Prostate gland (tissue), 2 donors: ENCODE measurements around the gene LCK. TPM values are rescaled to one million over a fixed set of nuclear protein-coding genes. Genes with fewer than 3 reads are reported as not detected.
A peak's percentile ranks its signal among the peaks of the same experiment; 100 is the strongest.

ENCODE experiments used
- DNase-seq: peaks from one replicate; pipeline ENCODE4 v3.0.0-alpha.2; 2019; ENCODE audit warnings: low spot score
- H3K27ac ChIP-seq, 2 donors: fragments of 200-600 bp; sonication (generic); 2 replicates each; pipeline ENCODE4 v1.5.1; 2017 to 2019
- H3K27me3 ChIP-seq: fragments of 200-600 bp; sonication (generic); replicated peaks from 2 replicates; pipeline ENCODE4 v1.5.1; 2019; ENCODE audit not compliant: insufficient read depth
- H3K36me3 ChIP-seq, 2 donors: fragments of 200-600 bp; sonication (generic); 1 replicate in 1 of 2; 2 replicates in 1 of 2; pipeline versions ENCODE4 v1.5.1 to v1.8.1; 2017 to 2019
- H3K4me1 ChIP-seq: fragments of 200-600 bp; sonication (generic); replicated peaks from 2 replicates; pipeline ENCODE4 v1.5.1; 2019
- H3K4me3 ChIP-seq, 2 donors: fragments of 200-600 bp; sonication (generic); 2 replicates each; pipeline ENCODE4 v1.5.1; 2017 to 2019
- H3K9me3 ChIP-seq: fragments of 200-600 bp; sonication (generic); 2 replicates; pipeline ENCODE4 v1.5.1; 2017
- CTCF ChIP-seq, 4 experiments: fragments of 200-600 bp in 2 of 4; fragments of 450-650 bp in 2 of 4; sonication (generic) in 2 of 4; IDR thresholded peaks; 1 replicate in 3 of 4; 2 replicates in 1 of 4; pipeline ENCODE4 v1.5.1; 2016 to 2019; ENCODE audit warnings: antibody characterized with exemption in 4 of 4, mild to moderate bottlenecking in 2 of 4, moderate library complexity in 2 of 4
- POLR2A ChIP-seq: fragments of 450-650 bp; IDR thresholded peaks from one replicate; pipeline ENCODE4 v1.6.1; 2016; ENCODE audit warnings: antibody characterized with exemption, mild to moderate bottlenecking
- POLR2AphosphoS5 ChIP-seq: sonication (generic); formaldehyde crosslinking; IDR thresholded peaks from one replicate; pipeline ENCODE4 v1.6.1; 2017; ENCODE audit warnings: antibody characterized with exemption
- WGBS: methylation state at CpG from one replicate; pipeline ENCODE4 v1.1.5; 2018; 5-methylcytosine and 5-hydroxymethylcytosine counted together
- intact Hi-C: fragments of 100-400 bp; cut with DNase I; formaldehyde crosslinking; loops from one replicate; pipeline ENCODE4 v1.14.2; 2022
- total RNA-seq, 2 donors: library from RNA; depleted of rRNA; stranded (reverse); fragments of >200 nt; gene quantifications; one replicate each; pipeline ENCODE4 v1.1.0, GENCODE V29; 2016

LCK gene
- total RNA-seq, 2 donors from 2014 or later = 1.3 to 4.4 TPM

- intact Hi-C loops = loop anchor here (10.0 kb wide), 1 partner anchor 171 kb away; the partner anchor contains the start of gene BSDC1
- H3K4me1 ChIP-seq = peaks cover 19% of the 10 kb centered on the region
- no peaks in the 10 kb centered on the region for H3K27me3 ChIP-seq
- no peak for TF ChIP-seq POLR2AphosphoS5
- WGBS = 65% methylated on average over 4 of the region's 4 CpGs
- DNase-seq = no peak
- no peaks in the 10 kb centered on the region for H3K9me3 ChIP-seq
- peak overlapping the region in 1 of 2 donors; percentile 88 for H3K27ac ChIP-seq
- no peak overlapping the region for H3K4me3 ChIP-seq
- H3K36me3 ChIP-seq = peaks cover 4 to 17% of the 10 kb centered on the region in 2 donors
These were observed 26.8 kb upstream of the LCK start for GRCh38 chr1:32224285-32224684.

- no peaks in the 10 kb centered on the region for H3K27me3 ChIP-seq
- intact Hi-C loops = loop anchor here (10.0 kb wide), 1 partner anchor 166 kb away; the partner anchor contains the start of gene BSDC1
- peaks cover 4% of the 10 kb centered on the region for H3K4me1 ChIP-seq
- no peak overlapping the region for H3K4me3 ChIP-seq
- H3K36me3 ChIP-seq = peaks cover 7 to 27% of the 10 kb centered on the region in 2 donors
- no peaks in the 10 kb centered on the region for H3K9me3 ChIP-seq
- H3K27ac ChIP-seq = no peak overlapping the region
- no peak for DNase-seq
- 75% methylated on average over 3 of the region's 3 CpGs for WGBS
- TF ChIP-seq POLR2A = no peak
- TF ChIP-seq POLR2AphosphoS5 = no peak
- TF ChIP-seq CTCF (IDR thresholded peaks at IDR 0.05) = no peak
These were observed 22.3 kb upstream of the LCK start for GRCh38 chr1:32228771-32229170.

- H3K27me3 ChIP-seq = no peaks in the 10 kb centered on the region
- no peak overlapping the region for H3K27ac ChIP-seq
- 86% methylated on average over 5 of the region's 5 CpGs for WGBS
- H3K9me3 ChIP-seq = no peaks in the 10 kb centered on the region
- no peaks in the 10 kb centered on the region for H3K4me1 ChIP-seq
- TF ChIP-seq POLR2A (no peak), CTCF (IDR thresholded peaks at IDR 0.05) (no peak), POLR2AphosphoS5 (no peak)
- no peak for DNase-seq
- intact Hi-C loops = no loop called here
- peaks cover 3 to 16% of the 10 kb centered on the region in 2 donors for H3K36me3 ChIP-seq
- no peak overlapping the region for H3K4me3 ChIP-seq
These were observed 19.1 kb upstream of the LCK start for GRCh38 chr1:32231843-32232432.

- Histone ChIP-seq H3K9me3 (no peaks in the 10 kb centered on the region), H3K27me3 (no peaks in the 10 kb centered on the region), H3K27ac (no peak overlapping the region), H3K4me1 (no peaks in the 10 kb centered on the region), H3K4me3 (no peak overlapping the region), H3K36me3 (peaks cover 3 to 14% of the 10 kb centered on the region in 2 donors)
- 82% methylated on average over 8 of the region's 8 CpGs for WGBS
- TF ChIP-seq POLR2A = no peak
- TF ChIP-seq CTCF (IDR thresholded peaks at IDR 0.05) = no peak
- TF ChIP-seq POLR2AphosphoS5 = no peak
- DNase-seq = no peak
- intact Hi-C loops = no loop called here
These were observed 18.3 kb upstream of the LCK start for GRCh38 chr1:32232558-32233304.

GRCh38 chr1:32234792-32235191, 16.3 kb upstream of the LCK start:
- no peaks in the 10 kb centered on the region for H3K27me3 ChIP-seq
- H3K27ac ChIP-seq = no peak overlapping the region
- intact Hi-C loops = no loop called here
- WGBS = 78% methylated on average over 7 of the region's 7 CpGs
- no peaks in the 10 kb centered on the region for H3K4me1 ChIP-seq
- no peak for DNase-seq
- H3K4me3 ChIP-seq = no peak overlapping the region
- H3K36me3 ChIP-seq = peaks cover 3 to 9% of the 10 kb centered on the region in 2 donors
- TF ChIP-seq POLR2AphosphoS5 (no peak), CTCF (IDR thresholded peaks at IDR 0.05) (no peak), POLR2A (no peak)
- H3K9me3 ChIP-seq = no peaks in the 10 kb centered on the region
